Type B pancreatic cell (in vitro differentiated cells): ENCODE results near the gene NALCN. TPM values are rescaled to one million over a fixed set of nuclear protein-coding genes. Genes with fewer than 3 reads are reported as not detected.

Experiments
- DNase-seq: peaks from one replicate; pipeline ENCODE4 v3.0.0; 2021; ENCODE audit warnings: mixed read lengths; ENCODE audit not compliant: unreplicated experiment; ENCODE audit errors: extremely low spot score
- H3K27ac Mint-ChIP-seq: 2 replicates; pipeline ENCODE4 v1.8.0; 2021; ENCODE audit warnings: mild to moderate bottlenecking, mixed read lengths
- H3K27me3 Mint-ChIP-seq: 2 replicates; pipeline ENCODE4 v1.8.0; 2021; ENCODE audit warnings: mixed read lengths
- H3K36me3 Mint-ChIP-seq: 2 replicates; pipeline ENCODE4 v1.8.0; 2021; ENCODE audit warnings: mixed read lengths
- H3K4me1 Mint-ChIP-seq: one replicate; pipeline ENCODE4 v1.8.0; 2021; ENCODE audit warnings: mixed read lengths; ENCODE audit not compliant: unreplicated experiment
- H3K4me3 Mint-ChIP-seq: 2 replicates; pipeline ENCODE4 v1.8.0; 2021; ENCODE audit warnings: mild to moderate bottlenecking, mixed read lengths
- H3K9me3 Mint-ChIP-seq: 2 replicates; pipeline ENCODE4 v1.8.0; 2021; ENCODE audit warnings: mixed read lengths
- total RNA-seq: library from RNA; stranded (reverse); gene quantifications from 2 replicates; pipeline ENCODE4 v1.2.1, GENCODE V29; 2021; ENCODE audit warnings: low replicate concordance
- TF ChIP-seq, protein P1 (sequence below): fragments of 200-600 bp; sonication (generic); conservative IDR thresholded peaks from 2 replicates; pipeline ENCODE4 v1.5.0; 2021; ENCODE audit warnings: antibody characterized with exemption, mild to moderate bottlenecking

Gene NALCN
- total RNA-seq, 1 donor from 2014 or later = 0.70 TPM

DNA sequence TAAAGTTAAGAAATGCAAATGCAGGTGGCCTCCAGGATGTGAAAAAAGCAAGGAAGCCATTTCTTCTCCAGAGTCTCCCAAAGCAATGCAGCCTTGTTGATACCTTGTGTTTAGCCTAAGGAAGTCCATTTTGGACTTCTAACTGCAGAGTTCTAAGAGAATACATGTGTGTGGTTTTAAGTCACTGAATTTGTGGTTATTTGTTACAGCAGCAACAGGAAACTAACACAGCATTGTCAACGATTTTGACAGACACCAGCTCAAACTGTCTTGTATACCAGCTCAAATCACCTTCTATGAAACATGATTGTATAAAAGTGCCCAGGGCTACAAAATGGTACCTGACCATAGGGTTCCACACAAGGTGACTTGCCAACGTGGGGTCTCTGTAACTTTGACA is 151.4 kb downstream of the NALCN start:
- H3K36me3 Mint-ChIP-seq = no peaks in the 10 kb centered on the region
- DNase-seq = no peak
- no peaks in the 10 kb centered on the region for H3K4me1 Mint-ChIP-seq
- TF ChIP-seq, protein P1, sequence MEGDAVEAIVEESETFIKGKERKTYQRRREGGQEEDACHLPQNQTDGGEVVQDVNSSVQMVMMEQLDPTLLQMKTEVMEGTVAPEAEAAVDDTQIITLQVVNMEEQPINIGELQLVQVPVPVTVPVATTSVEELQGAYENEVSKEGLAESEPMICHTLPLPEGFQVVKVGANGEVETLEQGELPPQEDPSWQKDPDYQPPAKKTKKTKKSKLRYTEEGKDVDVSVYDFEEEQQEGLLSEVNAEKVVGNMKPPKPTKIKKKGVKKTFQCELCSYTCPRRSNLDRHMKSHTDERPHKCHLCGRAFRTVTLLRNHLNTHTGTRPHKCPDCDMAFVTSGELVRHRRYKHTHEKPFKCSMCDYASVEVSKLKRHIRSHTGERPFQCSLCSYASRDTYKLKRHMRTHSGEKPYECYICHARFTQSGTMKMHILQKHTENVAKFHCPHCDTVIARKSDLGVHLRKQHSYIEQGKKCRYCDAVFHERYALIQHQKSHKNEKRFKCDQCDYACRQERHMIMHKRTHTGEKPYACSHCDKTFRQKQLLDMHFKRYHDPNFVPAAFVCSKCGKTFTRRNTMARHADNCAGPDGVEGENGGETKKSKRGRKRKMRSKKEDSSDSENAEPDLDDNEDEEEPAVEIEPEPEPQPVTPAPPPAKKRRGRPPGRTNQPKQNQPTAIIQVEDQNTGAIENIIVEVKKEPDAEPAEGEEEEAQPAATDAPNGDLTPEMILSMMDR = no peak
- H3K27ac Mint-ChIP-seq = no peak overlapping the region
- no peaks in the 10 kb centered on the region for H3K9me3 Mint-ChIP-seq
- peaks cover 4% of the 10 kb centered on the region for H3K27me3 Mint-ChIP-seq
- no peak overlapping the region for H3K4me3 Mint-ChIP-seq

DNA sequence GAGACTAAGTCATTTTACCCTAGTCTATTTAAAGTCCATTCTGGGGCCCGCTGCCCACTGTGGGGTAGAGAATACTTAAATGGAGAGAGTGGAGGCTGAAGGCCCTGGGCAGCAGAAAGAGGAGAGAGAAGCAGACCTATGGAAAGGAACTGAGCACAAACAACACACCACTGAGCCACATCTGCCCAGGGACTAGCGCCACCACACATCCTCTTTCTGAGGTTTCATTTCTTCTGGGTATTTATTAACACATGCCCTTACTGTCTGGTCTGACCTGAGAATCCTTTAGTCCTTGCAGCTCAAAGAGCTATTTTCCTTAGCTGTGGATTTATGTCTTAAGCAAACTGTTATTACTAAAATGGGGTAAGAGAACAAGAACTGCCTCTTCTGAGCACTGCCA is 154.0 kb downstream of the NALCN start:
- Mint-ChIP-seq H3K27me3 (peaks cover 4% of the 10 kb centered on the region), H3K9me3 (no peaks in the 10 kb centered on the region), H3K27ac (no peak overlapping the region)

DNA sequence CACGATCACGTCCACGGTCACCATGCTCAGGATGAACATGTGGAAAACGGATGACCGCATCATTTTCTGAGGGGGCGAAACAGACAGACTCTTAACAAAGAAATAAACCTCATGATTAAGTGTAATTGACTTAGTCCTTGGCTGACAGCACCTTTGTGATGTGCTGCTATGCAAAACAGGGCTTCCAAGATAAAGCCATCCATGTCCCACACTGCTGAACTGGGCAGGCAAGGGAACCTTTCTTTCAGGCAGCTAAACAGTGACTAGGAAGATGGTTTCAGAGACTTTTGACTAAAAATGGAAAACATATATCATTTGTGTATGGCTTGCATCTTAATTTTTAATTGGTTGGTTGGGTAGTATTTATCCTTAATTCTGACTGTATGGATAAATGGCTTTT is 157.8 kb downstream of the NALCN start:
- no peaks in the 10 kb centered on the region for H3K36me3 Mint-ChIP-seq
- peaks cover 7% of the 10 kb centered on the region for H3K4me1 Mint-ChIP-seq
- peaks cover 4% of the 10 kb centered on the region for H3K27me3 Mint-ChIP-seq
- no peak overlapping the region for H3K4me3 Mint-ChIP-seq
- TF ChIP-seq, protein P1 = no peak
- DNase-seq = no peak
- no peak overlapping the region for H3K27ac Mint-ChIP-seq
- no peaks in the 10 kb centered on the region for H3K9me3 Mint-ChIP-seq

More for the DNA sequence above, 154.0 kb downstream of the NALCN start:
- Mint-ChIP-seq H3K4me3 (no peak overlapping the region), H3K36me3 (no peaks in the 10 kb centered on the region), H3K4me1 (peaks cover 7% of the 10 kb centered on the region)
- no peak for DNase-seq
- TF ChIP-seq, protein P1 = no peak

DNA sequence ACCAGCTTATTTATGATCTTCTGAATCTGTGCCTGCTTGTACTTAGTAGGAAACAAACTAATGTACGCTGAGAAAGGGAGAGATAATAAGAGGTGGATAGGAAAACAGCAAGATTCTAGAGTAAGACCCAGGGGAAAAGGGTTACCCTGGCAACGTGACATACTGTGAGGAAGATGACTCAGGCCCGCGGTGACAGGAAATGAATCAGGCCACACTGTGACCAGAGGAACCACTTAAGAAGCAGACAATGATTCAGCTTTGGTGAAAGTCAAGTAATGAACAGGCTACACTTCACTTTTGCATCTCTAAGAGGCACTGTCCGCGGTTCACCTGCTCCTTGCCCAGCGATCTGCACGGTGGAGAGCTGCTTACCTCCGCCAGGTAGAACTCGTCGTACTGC is 158.2 kb downstream of the NALCN start:
- Mint-ChIP-seq H3K4me3 (no peak overlapping the region), H3K9me3 (no peaks in the 10 kb centered on the region), H3K4me1 (peaks cover 7% of the 10 kb centered on the region), H3K36me3 (no peaks in the 10 kb centered on the region), H3K27me3 (peaks cover 4% of the 10 kb centered on the region), H3K27ac (no peak overlapping the region)
- no peak for DNase-seq
- TF ChIP-seq, protein P1 = no peak

DNA sequence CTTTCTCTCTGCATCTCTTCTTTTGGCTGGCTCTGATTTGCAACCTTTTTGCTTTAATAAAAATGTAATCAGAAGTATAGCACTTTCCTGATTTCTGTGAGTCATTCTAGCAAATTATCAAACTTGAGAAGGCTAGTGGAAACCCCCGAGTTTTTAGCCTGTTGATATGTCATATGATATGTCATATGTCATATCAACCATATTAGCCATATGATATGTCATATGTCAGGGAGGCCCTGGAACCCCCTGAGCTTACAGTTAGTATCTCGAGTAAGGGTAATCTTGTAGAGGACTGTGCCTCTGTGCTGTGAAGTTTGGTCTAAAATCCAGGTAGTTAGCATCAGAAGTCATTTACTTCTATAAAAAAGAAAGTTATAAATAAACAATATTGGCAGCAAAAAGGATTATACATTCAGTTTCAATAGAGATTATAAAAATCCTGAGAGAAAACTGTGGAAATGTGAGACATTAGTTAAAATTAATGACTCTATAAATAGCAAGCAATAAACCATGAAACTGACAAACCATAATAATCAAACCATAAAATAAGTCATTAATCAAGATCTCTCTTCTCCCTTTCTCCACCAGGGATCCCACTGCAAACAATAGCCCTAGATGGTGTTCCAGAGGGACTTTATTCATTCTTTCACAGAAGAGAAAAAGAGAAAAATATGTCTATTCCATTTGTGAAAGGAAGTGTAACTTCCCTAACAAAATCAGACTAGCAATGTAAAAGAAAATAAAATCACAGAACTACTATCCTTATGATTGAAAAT is 167.4 kb downstream of the NALCN start:
- H3K9me3 Mint-ChIP-seq = peaks cover 5% of the 10 kb centered on the region
- peaks cover 12% of the 10 kb centered on the region for H3K4me1 Mint-ChIP-seq
- H3K27me3 Mint-ChIP-seq = no peaks in the 10 kb centered on the region
- TF ChIP-seq, protein P1 = no peak
- H3K4me3 Mint-ChIP-seq = no peak overlapping the region
- no peaks in the 10 kb centered on the region for H3K36me3 Mint-ChIP-seq
- no peak overlapping the region for H3K27ac Mint-ChIP-seq
- no peak for DNase-seq
